NCI-H2081 treated with DMSO at 0.1 percent for 48 hours (cell line): Measurements from ENCODE around the gene RPL31.

ENCODE experiments used
- DNase-seq: peaks from one replicate; lab custom pipeline; 2025; lab: John Stamatoyannopoulos, UW

RPL31 gene

GRCh38 chr2:100997509-100998234, 4.4 kb upstream of the RPL31 start:
- DNase-seq: no peak

- DNase-seq: no peak
These were observed 3.9 kb upstream of the RPL31 start for GRCh38 chr2:100998235-100998573.

GRCh38 chr2:100999995-101000394, 2.1 kb upstream of the RPL31 start:
- DNase-seq: no peak

- no peak for DNase-seq
These were observed 631 bp downstream of the RPL31 start for GRCh38 chr2:101002562-101003277.

- DNase-seq: no peak
These were observed 1.2 kb downstream of the RPL31 start for GRCh38 chr2:101003278-101003775.

GRCh38 chr2:101004620-101005325, 2.7 kb downstream of the RPL31 start:
- no peak for DNase-seq

- DNase-seq: no peak
These were observed 4.1 kb downstream of the RPL31 start for GRCh38 chr2:101006065-101006715.

GRCh38 chr2:101007415-101008345, 5.6 kb downstream of the RPL31 start:
- DNase-seq: no peak

- no peak for DNase-seq
These were observed 9.1 kb downstream of the RPL31 start for GRCh38 chr2:101011152-101011551.

GRCh38 chr2:101012054-101012705, 10.1 kb downstream of the RPL31 start:
- no peak for DNase-seq

GRCh38 chr2:101012706-101013181, 10.7 kb downstream of the RPL31 start:
- no peak for DNase-seq

GRCh38 chr2:101014264-101014857, 12.3 kb downstream of the RPL31 start:
- DNase-seq: no peak

GRCh38 chr2:101017371-101017770, 15.3 kb downstream of the RPL31 start:
- no peak for DNase-seq

GRCh38 chr2:101018934-101019333, 16.8 kb downstream of the RPL31 start:
- no peak for DNase-seq

- DNase-seq: no peak
These were observed 20.1 kb downstream of the RPL31 start for GRCh38 chr2:101022221-101022620.

GRCh38 chr2:101023327-101024107, 21.4 kb downstream of the RPL31 start:
- DNase-seq: no peak

GRCh38 chr2:101025561-101025960, 23.5 kb downstream of the RPL31 start:
- DNase-seq: no peak

GRCh38 chr2:101026253-101026701, 24.2 kb downstream of the RPL31 start:
- DNase-seq: no peak

- no peak for DNase-seq
These were observed 24.9 kb downstream of the RPL31 start for GRCh38 chr2:101026923-101027469.
